ENCODE measurements around the gene SLC22A23.

Gene SLC22A23

DNA sequence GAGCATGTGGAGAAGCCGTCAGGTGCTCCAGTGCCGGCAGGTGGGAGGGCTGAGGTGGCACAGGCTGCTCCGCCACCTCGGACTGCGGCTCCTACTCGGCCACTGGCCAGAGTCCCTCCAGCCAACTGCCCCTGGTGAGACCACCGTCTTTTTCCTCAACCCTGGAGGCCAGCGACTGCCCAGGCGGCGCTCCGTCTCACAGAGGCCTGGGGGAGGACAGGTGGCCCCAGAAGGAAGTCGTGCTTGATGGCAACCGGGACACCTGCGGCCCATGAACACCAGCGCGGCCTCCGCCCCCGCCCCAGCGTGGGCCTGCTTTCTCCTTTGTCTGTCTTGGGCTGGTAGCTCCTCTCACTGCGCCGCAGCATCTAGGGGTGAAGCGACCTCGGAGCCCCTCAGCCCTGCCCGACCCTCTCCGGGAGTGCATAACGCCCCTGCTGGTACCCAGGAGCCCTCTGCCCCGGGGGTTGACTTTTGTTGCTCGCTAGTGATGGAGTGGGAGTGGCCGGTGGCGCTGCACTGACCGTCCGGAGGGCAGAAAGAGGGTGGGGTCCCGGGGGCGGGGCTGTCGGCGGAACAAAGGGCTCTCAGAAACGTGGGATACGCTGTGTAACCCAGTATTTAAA lies 228.7 kb downstream of the SLC22A23 start:
- no peak for TF ChIP-seq TCF12 (IDR thresholded peaks at IDR 0.05; ENCODE audit: low read depth)
- peak; percentile 67 for TF ChIP-seq EGR1 (IDR thresholded peaks at IDR 0.05)
- TF ChIP-seq RAD21 (IDR thresholded peaks at IDR 0.05; ENCODE audit: low read depth), result no peak
- no peak for TF ChIP-seq TAF1 (IDR thresholded peaks at IDR 0.05; ENCODE audit: low read depth)
- TF ChIP-seq ZBTB7A (IDR thresholded peaks at IDR 0.05; ENCODE audit: low read depth), result no peak
- no peak for TF ChIP-seq EP300 (IDR thresholded peaks at IDR 0.05; ENCODE audit: borderline replicate concordance)
- no peak for TF ChIP-seq YY1 (IDR thresholded peaks at IDR 0.05; ENCODE audit: low read depth)
- no peak for TF ChIP-seq CREB1 (IDR thresholded peaks at IDR 0.05; ENCODE audit: low read depth)
- TF ChIP-seq REST (IDR thresholded peaks at IDR 0.05; ENCODE audit: low read depth), result no peak
- TF ChIP-seq CEBPB (IDR thresholded peaks at IDR 0.05), result no peak
- TF ChIP-seq, protein P1, sequence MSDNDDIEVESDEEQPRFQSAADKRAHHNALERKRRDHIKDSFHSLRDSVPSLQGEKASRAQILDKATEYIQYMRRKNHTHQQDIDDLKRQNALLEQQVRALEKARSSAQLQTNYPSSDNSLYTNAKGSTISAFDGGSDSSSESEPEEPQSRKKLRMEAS (IDR thresholded peaks at IDR 0.05), result peak; percentile 63; the same call in 1 of the 2 replicates
- no peak for TF ChIP-seq NFIC (IDR thresholded peaks at IDR 0.05)
- TF ChIP-seq FOXM1 (IDR thresholded peaks at IDR 0.05; ENCODE audit: borderline replicate concordance, low read depth), result no peak

DNA sequence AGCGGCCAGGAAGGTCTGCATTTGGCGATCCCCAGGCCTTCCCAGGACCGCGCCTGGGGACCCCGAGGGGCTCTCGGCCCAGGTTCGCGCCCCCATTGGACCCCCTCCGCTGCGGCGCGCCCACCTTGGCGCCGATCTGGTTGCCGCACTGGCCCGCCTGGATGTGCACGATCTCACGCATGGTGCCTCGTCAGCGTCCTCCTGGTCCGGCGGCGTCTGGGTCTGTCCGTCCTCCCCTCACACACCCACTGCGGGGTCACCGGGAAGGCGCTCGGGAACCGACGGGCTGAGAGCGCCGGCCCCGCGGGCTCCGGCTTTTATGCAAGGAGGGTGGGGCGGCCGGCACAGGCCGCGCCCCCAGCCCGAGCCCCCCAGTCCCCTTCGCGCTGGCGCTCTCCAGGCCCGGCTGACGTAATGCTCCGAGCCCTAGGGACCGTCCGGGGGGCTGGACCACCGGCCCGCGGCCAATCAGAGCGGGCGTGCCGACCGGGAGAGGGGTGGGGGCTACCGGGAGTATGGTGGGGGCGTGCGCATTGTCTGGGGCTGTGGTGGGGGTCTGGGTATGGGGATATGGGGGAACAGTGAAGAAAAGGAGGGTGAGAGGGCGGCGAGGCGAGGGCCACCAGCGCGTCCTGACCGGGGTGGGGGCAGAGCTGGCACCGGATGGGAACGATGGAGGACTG lies 229.3 kb downstream of the SLC22A23 start, which contains the start of gene TUBB2B:
TUBB2B (minus strand) TSS at position 291 of the 683 bp plus-strand sequence; CDS start at position 181, 110 bp downstream.
- peak; percentile 91; the same call in 1 of the 2 replicates for TF ChIP-seq ZBTB7A (IDR thresholded peaks at IDR 0.05; ENCODE audit: low read depth)
- no peak for TF ChIP-seq NFIC (IDR thresholded peaks at IDR 0.05)

- TF ChIP-seq FOXM1 (IDR thresholded peaks at IDR 0.05; ENCODE audit: borderline replicate concordance, low read depth) (no peak), TAF1 (IDR thresholded peaks at IDR 0.05; ENCODE audit: low read depth) (0 out of 2 replicates have a peak, but pooled peaks have one; percentile 10), CEBPB (IDR thresholded peaks at IDR 0.05) (no peak), EGR1 (IDR thresholded peaks at IDR 0.05) (no peak), EP300 (IDR thresholded peaks at IDR 0.05; ENCODE audit: borderline replicate concordance) (no peak), CREB1 (IDR thresholded peaks at IDR 0.05; ENCODE audit: low read depth) (no peak), USF1 (IDR thresholded peaks at IDR 0.05) (no peak), TCF12 (IDR thresholded peaks at IDR 0.05; ENCODE audit: low read depth) (no peak; the same call in 1 of the 2 replicates), NFIC (IDR thresholded peaks at IDR 0.05) (no peak), TEAD4 (IDR thresholded peaks at IDR 0.05) (no peak), YY1 (IDR thresholded peaks at IDR 0.05; ENCODE audit: low read depth) (no peak)
- TF ChIP-seq, protein P1 (IDR thresholded peaks at IDR 0.05), result peak; percentile 90
Observed at GRCh38 chr6:3226481-3227362, 230.1 kb downstream of the SLC22A23 start.

- TF ChIP-seq FOXM1 (IDR thresholded peaks at IDR 0.05; ENCODE audit: borderline replicate concordance, low read depth) (no peak), RAD21 (IDR thresholded peaks at IDR 0.05; ENCODE audit: low read depth) (no peak), ZBTB7A (IDR thresholded peaks at IDR 0.05; ENCODE audit: low read depth) (no peak), USF1 (IDR thresholded peaks at IDR 0.05) (no peak), CREB1 (IDR thresholded peaks at IDR 0.05; ENCODE audit: low read depth) (no peak), REST (IDR thresholded peaks at IDR 0.05; ENCODE audit: low read depth) (no peak), EGR1 (IDR thresholded peaks at IDR 0.05) (no peak), TAF1 (IDR thresholded peaks at IDR 0.05; ENCODE audit: low read depth) (no peak), YY1 (IDR thresholded peaks at IDR 0.05; ENCODE audit: low read depth) (no peak), TCF12 (IDR thresholded peaks at IDR 0.05; ENCODE audit: low read depth) (no peak)
Observed at GRCh38 chr6:3226042-3226441, 230.8 kb downstream of the SLC22A23 start.

DNA sequence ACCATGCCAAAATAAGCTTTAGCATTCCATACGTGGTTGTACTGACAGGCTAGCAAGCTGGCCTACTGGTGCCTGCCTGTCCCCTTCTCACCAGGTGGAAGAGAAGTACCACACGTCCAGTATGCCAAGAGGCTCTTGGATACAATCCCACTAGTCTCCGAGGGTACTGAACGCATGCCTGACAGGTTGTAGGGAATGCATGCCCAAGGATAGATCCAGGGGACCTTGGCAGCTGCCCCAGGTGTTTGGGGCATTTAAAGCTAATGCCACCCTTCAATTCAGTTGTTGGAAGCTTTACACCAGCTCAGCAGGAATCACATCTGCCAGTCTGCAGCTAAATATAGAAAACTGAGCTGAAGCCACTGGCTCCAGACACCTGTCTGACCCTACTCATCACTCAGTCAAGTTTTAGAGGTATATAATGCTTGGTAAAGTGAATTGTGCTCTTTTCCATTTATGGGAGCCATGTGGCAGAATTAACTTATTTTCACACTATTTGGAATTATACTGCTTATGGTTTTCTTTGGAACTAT lies 234.3 kb downstream of the SLC22A23 start:
- TF ChIP-seq RAD21 (IDR thresholded peaks at IDR 0.05; ENCODE audit: low read depth), result no peak
- no peak for TF ChIP-seq FOXM1 (IDR thresholded peaks at IDR 0.05; ENCODE audit: borderline replicate concordance, low read depth)
- TF ChIP-seq USF1 (IDR thresholded peaks at IDR 0.05), result no peak
- no peak for TF ChIP-seq NFIC (IDR thresholded peaks at IDR 0.05)
- TF ChIP-seq YY1 (IDR thresholded peaks at IDR 0.05; ENCODE audit: low read depth), result no peak
- no peak for TF ChIP-seq CEBPB (IDR thresholded peaks at IDR 0.05)
- TF ChIP-seq ZBTB7A (IDR thresholded peaks at IDR 0.05; ENCODE audit: low read depth), result no peak
- TF ChIP-seq EGR1 (IDR thresholded peaks at IDR 0.05), result no peak
- TF ChIP-seq TEAD4 (IDR thresholded peaks at IDR 0.05), result no peak
- no peak for TF ChIP-seq TCF12 (IDR thresholded peaks at IDR 0.05; ENCODE audit: low read depth)
- no peak for TF ChIP-seq EP300 (IDR thresholded peaks at IDR 0.05; ENCODE audit: borderline replicate concordance)
